ENCODE results near the gene KCNMA1. TPM values are rescaled to one million over a fixed set of nuclear protein-coding genes. Genes with fewer than 3 reads are reported as not detected.

The KCNMA1 gene
- total RNA-seq, 1 donor from 2014 or later = not detected

DNA sequence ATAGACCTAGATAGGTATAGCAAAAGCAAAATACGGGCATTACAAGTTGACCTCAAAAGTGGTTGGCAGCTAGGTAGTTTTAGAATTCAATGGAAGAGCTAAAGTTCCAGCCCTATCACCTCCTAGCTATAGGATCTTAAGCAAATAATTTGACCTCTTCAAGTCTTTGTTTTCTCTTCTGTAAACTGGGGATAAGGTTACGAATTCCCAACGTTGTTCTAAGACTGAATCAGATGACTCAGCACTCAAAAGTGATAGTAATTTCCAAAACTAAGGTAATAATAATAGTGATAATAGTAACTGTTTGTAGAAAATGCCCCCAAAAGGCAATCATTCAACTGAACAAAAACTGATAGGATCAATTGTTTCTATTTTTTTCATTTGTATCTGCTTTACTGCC is 445.2 kb downstream of the KCNMA1 start:
- intact Hi-C loops (cut with micrococcal nuclease) = no loop called here
- peaks cover 1% of the 10 kb centered on the region for H3K27me3 Mint-ChIP-seq
- H3K4me3 Mint-ChIP-seq = no peak overlapping the region
- no peaks in the 10 kb centered on the region for H3K36me3 Mint-ChIP-seq (ENCODE audit: low read depth)
- no peak for DNase-seq
- no peak overlapping the region for H3K27ac Mint-ChIP-seq
- no peaks in the 10 kb centered on the region for H3K9me3 Mint-ChIP-seq
- no peaks in the 10 kb centered on the region for H3K4me1 Mint-ChIP-seq

DNA sequence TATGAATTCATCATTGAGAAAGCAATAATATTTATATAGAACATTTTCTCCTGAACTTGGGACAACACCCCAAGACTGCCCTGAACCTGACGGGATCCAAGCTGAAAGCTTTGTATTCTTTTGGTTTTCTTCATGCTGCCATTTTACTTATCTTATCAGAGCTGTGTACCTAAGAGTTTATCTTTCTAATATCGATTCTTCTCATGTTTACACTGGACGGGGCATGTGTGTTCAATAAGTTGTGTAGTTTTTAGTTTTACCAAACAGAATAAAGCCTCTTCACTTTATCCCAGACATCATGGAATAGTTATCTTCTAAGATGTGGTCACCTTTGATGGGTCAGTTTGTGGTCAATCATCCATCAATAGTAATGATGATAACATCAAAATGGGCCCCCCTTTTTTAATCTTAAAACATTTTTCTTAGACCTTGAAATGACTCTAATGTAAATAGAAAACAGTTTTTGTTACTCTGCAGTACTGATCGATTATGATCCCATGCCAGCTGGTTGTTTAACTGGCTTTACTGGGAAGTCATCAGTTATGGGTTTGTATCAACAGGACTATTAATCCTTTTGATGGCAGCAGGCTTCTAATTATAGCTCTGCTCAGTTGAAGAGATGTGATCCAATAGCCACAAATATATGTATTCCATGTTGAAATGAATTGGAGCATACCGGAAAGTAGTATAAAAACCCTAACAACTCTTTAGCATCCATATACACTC is 446.1 kb downstream of the KCNMA1 start:
- Mint-ChIP-seq H3K4me3 (no peak overlapping the region), H3K27ac (no peak overlapping the region), H3K9me3 (no peaks in the 10 kb centered on the region), H3K36me3 (ENCODE audit: low read depth) (no peaks in the 10 kb centered on the region), H3K27me3 (peaks cover 1% of the 10 kb centered on the region), H3K4me1 (no peaks in the 10 kb centered on the region)
- intact Hi-C loops (cut with micrococcal nuclease) = no loop called here
- DNase-seq = no peak

DNA sequence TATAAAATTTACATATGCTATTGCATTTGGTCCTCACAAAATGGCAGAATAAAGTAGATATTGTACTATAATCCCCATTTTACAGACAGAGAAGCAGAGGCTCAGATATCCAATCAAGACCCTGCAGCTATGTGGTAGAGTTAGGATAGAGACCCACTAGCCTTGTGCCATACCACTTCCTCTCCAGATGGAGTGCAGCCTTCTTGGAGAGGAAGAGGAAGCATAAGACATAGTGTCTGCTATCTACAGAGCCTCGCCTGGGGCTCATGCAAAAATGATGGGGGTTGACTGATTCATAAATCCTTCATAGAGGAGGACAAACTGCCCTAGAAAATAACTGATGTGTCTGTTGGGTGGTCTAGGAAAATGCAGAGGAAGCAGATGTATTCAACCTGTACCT is 447.3 kb downstream of the KCNMA1 start:
- peaks cover 1% of the 10 kb centered on the region for H3K27me3 Mint-ChIP-seq
- H3K4me3 Mint-ChIP-seq = no peak overlapping the region
- no peaks in the 10 kb centered on the region for H3K4me1 Mint-ChIP-seq
- no peaks in the 10 kb centered on the region for H3K36me3 Mint-ChIP-seq (ENCODE audit: low read depth)
- intact Hi-C loops (cut with micrococcal nuclease) = no loop called here
- no peak overlapping the region for H3K27ac Mint-ChIP-seq
- H3K9me3 Mint-ChIP-seq = no peaks in the 10 kb centered on the region
- DNase-seq = no peak

DNA sequence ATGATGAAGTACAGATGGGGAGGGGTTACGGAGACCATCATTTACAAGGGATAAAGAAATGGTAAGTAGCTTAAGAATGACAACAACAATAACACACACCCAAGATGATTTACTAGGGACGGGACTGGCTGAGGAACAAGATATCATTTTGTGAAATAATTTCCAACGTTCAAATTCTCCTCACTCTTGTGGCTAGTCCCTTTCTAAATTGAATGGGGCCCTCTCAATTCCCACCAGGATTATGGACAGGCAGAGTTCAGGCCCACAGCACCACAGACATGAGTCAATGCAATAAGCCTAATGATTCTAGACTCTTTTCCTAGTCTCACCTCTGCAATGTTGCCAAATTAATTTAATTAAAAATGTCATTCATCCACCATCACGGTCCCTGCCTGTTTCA is 448.1 kb downstream of the KCNMA1 start:
- no peak for DNase-seq
- Mint-ChIP-seq H3K9me3 (no peaks in the 10 kb centered on the region), H3K27me3 (peaks cover 1% of the 10 kb centered on the region), H3K27ac (no peak overlapping the region), H3K36me3 (ENCODE audit: low read depth) (no peaks in the 10 kb centered on the region), H3K4me1 (no peaks in the 10 kb centered on the region), H3K4me3 (no peak overlapping the region)
- intact Hi-C loops (cut with micrococcal nuclease) = no loop called here

DNA sequence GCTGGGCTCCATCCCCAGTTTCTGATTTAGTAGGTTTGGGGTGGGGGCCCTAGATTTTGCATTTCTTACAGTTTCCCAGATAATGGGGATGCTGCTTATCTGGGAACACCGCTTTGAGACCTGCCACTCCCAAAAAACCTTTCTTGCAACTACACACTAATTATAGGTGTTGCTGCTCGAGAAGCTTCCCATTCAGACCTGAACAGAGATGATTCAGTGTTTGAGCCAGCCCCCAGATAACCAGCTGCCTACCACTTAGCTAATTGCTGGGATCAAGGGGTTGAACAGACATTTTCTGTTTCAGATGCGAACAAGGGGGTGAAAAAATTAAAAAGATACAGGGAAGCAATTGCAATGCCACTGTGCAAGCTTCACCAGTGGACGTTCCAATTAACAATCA is 448.5 kb downstream of the KCNMA1 start:
- no peak overlapping the region for H3K4me3 Mint-ChIP-seq
- no peak for DNase-seq
- no peaks in the 10 kb centered on the region for H3K36me3 Mint-ChIP-seq (ENCODE audit: low read depth)
- no peaks in the 10 kb centered on the region for H3K4me1 Mint-ChIP-seq
- intact Hi-C loops (cut with micrococcal nuclease) = no loop called here
- peaks cover 1% of the 10 kb centered on the region for H3K27me3 Mint-ChIP-seq
- no peak overlapping the region for H3K27ac Mint-ChIP-seq
- H3K9me3 Mint-ChIP-seq = no peaks in the 10 kb centered on the region

DNA sequence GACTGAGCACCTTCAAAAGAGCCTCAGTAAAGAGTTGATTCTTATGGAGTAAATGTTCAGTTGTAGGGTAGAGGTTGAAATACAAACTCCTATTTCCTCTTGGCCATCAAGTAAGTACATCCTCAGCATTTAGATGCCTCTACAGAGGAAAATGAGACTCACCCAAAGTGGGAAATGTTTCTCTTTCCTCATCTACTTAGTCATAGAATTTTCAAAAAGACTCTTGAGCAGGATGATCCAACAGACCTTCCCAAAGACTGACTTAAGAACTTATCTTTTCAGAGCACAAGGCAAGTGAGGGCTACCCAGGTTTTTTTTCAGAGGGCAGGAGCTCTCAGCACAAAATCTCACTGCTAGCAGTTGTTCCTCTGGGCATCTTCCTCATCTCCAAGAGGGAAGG is 449.1 kb downstream of the KCNMA1 start:
- Mint-ChIP-seq H3K27me3 (peaks cover 1% of the 10 kb centered on the region), H3K27ac (no peak overlapping the region), H3K4me3 (no peak overlapping the region), H3K36me3 (ENCODE audit: low read depth) (no peaks in the 10 kb centered on the region), H3K9me3 (no peaks in the 10 kb centered on the region), H3K4me1 (no peaks in the 10 kb centered on the region)
- no peak for DNase-seq
- intact Hi-C loops (cut with micrococcal nuclease) = no loop called here

DNA sequence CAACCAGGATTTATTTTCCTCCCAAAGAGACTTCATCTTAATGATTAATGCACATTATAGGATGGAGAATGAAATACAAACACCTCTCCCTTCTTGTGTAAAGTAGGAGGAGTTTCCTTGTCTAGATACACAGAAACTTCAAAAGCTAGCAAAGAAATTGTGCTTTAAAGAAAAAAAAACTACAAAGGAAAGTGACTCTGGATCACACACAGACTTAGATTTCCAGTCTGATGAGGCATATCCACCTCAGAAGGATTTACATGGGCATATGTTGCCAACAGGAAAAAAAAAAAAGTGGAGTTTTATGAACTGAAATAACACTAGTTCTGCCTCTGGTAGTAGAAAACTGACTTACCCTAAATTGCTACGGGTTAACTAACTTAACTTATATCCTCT is 449.6 kb downstream of the KCNMA1 start:
- Mint-ChIP-seq H3K27ac (no peak overlapping the region), H3K4me3 (no peak overlapping the region), H3K36me3 (ENCODE audit: low read depth) (no peaks in the 10 kb centered on the region), H3K4me1 (no peaks in the 10 kb centered on the region), H3K9me3 (no peaks in the 10 kb centered on the region), H3K27me3 (peaks cover 1% of the 10 kb centered on the region)
- DNase-seq = no peak
- intact Hi-C loops (cut with micrococcal nuclease) = no loop called here

DNA sequence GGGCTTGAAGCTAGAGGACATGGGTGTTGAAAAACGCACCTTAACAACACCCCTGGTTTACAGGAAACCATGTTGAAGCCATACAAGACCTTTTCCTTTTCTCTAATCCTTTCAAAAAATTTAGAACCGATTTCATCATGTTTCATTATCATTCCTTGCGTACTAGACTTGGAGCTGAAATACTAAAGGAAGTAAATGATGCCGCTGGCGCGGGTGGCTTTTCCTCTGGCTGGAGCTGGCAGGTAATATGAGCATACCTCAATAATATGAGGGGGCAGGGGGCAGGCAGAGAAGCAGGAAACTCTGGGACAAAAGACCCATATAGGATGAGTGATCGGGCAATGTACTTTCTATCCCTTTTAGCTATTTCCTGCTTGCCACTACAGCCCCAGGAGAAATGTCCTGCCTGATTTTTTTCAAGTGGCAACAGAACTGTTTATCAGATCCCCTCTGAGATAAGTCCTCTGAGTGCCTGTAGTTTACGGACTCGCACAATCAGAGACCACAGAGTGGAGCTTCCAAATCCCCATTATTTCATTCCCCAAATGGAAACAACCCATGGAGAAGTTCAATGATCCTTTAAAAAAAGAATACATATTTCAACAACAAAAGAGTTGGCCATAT is 450.1 kb downstream of the KCNMA1 start:
- H3K27ac Mint-ChIP-seq = no peak overlapping the region
- intact Hi-C loops (cut with micrococcal nuclease) = no loop called here
- H3K9me3 Mint-ChIP-seq = no peaks in the 10 kb centered on the region
- no peaks in the 10 kb centered on the region for H3K4me1 Mint-ChIP-seq
- DNase-seq = no peak
- no peak overlapping the region for H3K4me3 Mint-ChIP-seq
- no peaks in the 10 kb centered on the region for H3K36me3 Mint-ChIP-seq (ENCODE audit: low read depth)
- H3K27me3 Mint-ChIP-seq = peaks cover 1% of the 10 kb centered on the region

DNA sequence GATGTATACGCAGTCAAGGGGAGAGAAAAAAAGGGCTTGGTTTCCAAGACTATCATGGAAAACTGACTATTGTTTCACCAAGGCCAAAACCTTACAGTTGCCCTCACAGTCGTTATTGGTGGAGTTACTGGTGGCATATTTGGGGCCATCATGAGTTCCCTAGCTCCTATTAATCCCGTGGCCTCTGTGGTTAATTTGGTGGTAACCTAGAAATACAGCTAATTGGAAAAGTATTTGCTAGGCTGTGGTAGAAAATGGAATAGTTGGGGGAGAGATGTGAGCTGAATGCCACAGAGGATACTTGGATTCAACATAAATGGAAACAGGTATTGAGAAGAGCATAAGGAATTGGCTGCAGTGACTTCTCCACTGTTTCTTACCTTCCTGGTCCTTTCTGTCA is 450.7 kb downstream of the KCNMA1 start:
- H3K4me3 Mint-ChIP-seq = no peak overlapping the region
- peaks cover 1% of the 10 kb centered on the region for H3K27me3 Mint-ChIP-seq
- H3K4me1 Mint-ChIP-seq = no peaks in the 10 kb centered on the region
- no peak overlapping the region for H3K27ac Mint-ChIP-seq
- no peaks in the 10 kb centered on the region for H3K36me3 Mint-ChIP-seq (ENCODE audit: low read depth)
- intact Hi-C loops (cut with micrococcal nuclease) = no loop called here
- H3K9me3 Mint-ChIP-seq = no peaks in the 10 kb centered on the region
- no peak for DNase-seq

DNA sequence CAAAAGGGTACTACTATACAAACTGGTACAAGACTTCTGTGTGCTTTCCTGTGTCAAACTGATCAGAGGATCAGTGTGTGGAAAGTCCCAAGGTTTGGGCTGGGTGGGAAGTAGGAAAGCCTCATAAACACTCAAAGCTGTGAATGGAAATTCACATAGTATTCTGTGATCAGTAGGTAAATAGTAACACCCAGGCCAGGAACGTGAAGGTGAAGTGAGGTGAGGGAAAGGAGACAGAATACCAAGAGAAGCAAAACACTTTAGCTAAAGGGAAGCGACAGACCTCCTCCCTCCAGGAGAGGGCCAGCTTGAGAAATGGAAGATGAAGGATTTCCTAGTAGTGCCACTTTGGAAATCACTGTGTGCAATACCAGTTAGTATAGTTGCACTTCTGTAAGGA is 451.9 kb downstream of the KCNMA1 start:
- Mint-ChIP-seq H3K27me3 (no peaks in the 10 kb centered on the region), H3K27ac (no peak overlapping the region), H3K4me3 (no peak overlapping the region), H3K9me3 (no peaks in the 10 kb centered on the region), H3K36me3 (ENCODE audit: low read depth) (no peaks in the 10 kb centered on the region), H3K4me1 (no peaks in the 10 kb centered on the region)
- DNase-seq = no peak
- intact Hi-C loops (cut with micrococcal nuclease) = no loop called here

DNA sequence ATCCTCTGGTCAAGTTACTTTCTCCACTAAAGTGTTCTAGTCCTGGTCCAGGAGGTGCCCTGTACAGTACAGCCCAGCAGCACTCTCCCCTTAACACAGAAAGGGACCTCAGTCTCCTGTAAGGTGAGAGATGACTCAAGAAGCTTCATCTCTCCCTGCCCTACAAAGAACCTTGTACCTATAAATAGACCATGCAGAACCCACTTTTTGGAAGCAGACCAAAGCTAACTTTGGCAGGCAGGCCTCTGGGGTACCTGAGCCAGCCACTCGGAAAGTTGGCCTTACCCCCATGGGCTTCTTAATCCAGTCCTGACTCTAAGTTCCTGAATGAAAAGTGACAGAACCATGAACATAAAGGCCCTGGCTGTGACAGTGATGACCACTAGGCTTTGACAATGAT is 454.8 kb downstream of the KCNMA1 start:
- H3K4me3 Mint-ChIP-seq = no peak overlapping the region
- H3K4me1 Mint-ChIP-seq = no peaks in the 10 kb centered on the region
- H3K27me3 Mint-ChIP-seq = no peaks in the 10 kb centered on the region
- no peak for DNase-seq
- intact Hi-C loops (cut with micrococcal nuclease) = no loop called here
- H3K36me3 Mint-ChIP-seq (ENCODE audit: low read depth) = no peaks in the 10 kb centered on the region
- no peaks in the 10 kb centered on the region for H3K9me3 Mint-ChIP-seq
- H3K27ac Mint-ChIP-seq = no peak overlapping the region

DNA sequence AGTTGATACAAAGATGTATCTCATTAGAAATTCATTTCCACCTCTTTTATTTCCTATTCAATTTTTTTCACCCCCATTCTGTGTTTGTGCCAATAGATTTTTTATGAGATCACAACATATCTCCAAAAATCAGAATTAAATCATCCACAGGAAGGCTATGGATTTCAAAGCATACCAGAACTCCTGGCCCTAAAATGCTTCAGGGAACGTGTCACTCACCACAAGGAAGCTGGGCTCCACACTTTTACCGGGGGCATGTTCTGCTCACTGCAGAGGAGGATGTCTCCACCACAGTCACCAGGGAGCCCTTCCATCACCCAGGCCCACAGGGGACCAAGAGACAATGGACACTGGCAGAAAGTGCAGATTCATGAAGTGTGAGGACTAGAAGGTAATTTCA is 456.8 kb downstream of the KCNMA1 start:
- Mint-ChIP-seq H3K9me3 (no peaks in the 10 kb centered on the region), H3K4me1 (no peaks in the 10 kb centered on the region), H3K4me3 (no peak overlapping the region), H3K27me3 (no peaks in the 10 kb centered on the region), H3K36me3 (ENCODE audit: low read depth) (no peaks in the 10 kb centered on the region), H3K27ac (no peak overlapping the region)
- intact Hi-C loops (cut with micrococcal nuclease) = no loop called here
- no peak for DNase-seq

DNA sequence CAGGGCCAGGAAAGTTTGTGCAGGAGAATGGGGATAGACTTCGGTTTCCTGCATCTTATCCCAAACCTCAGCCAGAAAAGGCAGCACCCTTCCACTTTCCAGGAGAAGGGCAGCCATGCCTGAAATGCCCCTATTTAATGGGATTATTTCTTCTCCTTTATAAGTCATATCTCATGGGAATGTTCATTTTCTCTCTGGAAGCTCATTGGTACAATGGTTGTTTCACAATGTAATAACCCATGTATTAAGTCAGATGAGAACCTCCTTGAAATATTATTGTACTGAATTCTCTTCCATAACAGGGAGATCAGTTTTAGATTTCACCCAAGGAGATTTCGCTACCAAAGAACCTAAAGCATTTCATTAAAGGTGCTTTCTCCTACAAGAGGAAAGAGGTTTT is 457.5 kb downstream of the KCNMA1 start:
- Mint-ChIP-seq H3K36me3 (ENCODE audit: low read depth) (no peaks in the 10 kb centered on the region), H3K4me1 (no peaks in the 10 kb centered on the region), H3K27ac (no peak overlapping the region), H3K4me3 (no peak overlapping the region), H3K27me3 (no peaks in the 10 kb centered on the region), H3K9me3 (no peaks in the 10 kb centered on the region)
- DNase-seq = no peak
- intact Hi-C loops (cut with micrococcal nuclease) = no loop called here

DNA sequence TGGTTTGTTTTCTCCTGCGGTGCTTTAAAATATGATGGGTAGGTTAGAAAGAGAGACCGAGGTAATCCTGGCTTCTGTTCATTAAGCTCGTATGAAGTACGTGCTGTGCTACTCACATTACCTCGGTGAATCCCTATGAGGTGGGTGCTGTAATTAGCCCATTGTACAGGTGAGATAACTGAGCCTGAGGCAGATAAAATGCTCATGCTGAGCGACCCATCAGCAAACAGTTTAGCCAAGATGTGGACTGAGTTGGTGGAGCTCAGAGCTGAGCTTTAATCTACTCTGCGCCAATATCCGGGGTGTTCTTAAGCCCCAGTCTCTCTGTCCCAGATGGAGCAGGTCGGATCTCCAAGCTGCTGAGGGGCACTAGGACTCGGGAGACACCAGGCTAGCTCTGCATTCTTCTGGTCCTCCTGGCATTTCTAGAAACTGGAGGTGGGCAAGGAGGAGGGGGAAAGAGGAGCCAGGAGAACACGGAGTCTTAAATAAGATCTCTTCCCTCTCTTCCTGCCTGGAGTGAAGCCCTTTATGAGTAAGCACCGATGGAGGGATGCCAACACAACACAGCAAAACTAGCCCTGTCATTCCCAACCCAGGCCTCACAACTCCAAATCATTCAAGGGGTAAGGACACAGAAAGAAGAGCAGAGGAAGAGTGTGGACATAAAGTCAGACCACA is 458.5 kb downstream of the KCNMA1 start:
- DNase-seq = no peak
- no peaks in the 10 kb centered on the region for H3K4me1 Mint-ChIP-seq
- no peaks in the 10 kb centered on the region for H3K9me3 Mint-ChIP-seq
- H3K36me3 Mint-ChIP-seq (ENCODE audit: low read depth) = no peaks in the 10 kb centered on the region
- H3K4me3 Mint-ChIP-seq = no peak overlapping the region
- intact Hi-C loops (cut with micrococcal nuclease) = no loop called here
- H3K27ac Mint-ChIP-seq = no peak overlapping the region
- H3K27me3 Mint-ChIP-seq = no peaks in the 10 kb centered on the region
